ENCODE results near the gene SLC25A21. TPM values are rescaled to one million over a fixed set of nuclear protein-coding genes. Genes with fewer than 3 reads are reported as not detected.
"Not testable (repeated sequence)": the region's sequence is repeated elsewhere in the genome, so short reads cannot be mapped to it uniquely, and the experiment has no call there.

SLC25A21 gene
- total RNA-seq, 2 experiments from 2014 or later = not detected

- CTCF ChIA-PET = no interaction called here
- intact Hi-C loops (cut with micrococcal nuclease) = no loop called here
- DNase-seq (no peak), ATAC-seq (no peak)
- Mint-ChIP-seq H3K9me3 (peaks cover 2% of the 10 kb centered on the region), H3K4me3 (no peak overlapping the region), H3K27me3 (peaks cover 19% of the 10 kb centered on the region), H3K27ac (no peak overlapping the region), H3K36me3 (ENCODE audit: low read depth) (peaks cover 2% of the 10 kb centered on the region), H3K4me1 (ENCODE audit: low read depth) (no peaks in the 10 kb centered on the region)
- no peak for TF ChIP-seq CTCF (IDR thresholded peaks at IDR 0.05)
- POLR2A ChIA-PET = no interaction called here
Measured at GRCh38 chr14:37168721-37169120, 3.7 kb downstream of the SLC25A21 start.

- ChIA-PET CTCF (no interaction called here), POLR2A (no interaction called here)
- Mint-ChIP-seq H3K36me3 (ENCODE audit: low read depth) (peaks cover 2% of the 10 kb centered on the region), H3K9me3 (peaks cover 2% of the 10 kb centered on the region), H3K4me3 (no peak overlapping the region), H3K27ac (no peak overlapping the region), H3K27me3 (peaks cover 12% of the 10 kb centered on the region), H3K4me1 (ENCODE audit: low read depth) (no peaks in the 10 kb centered on the region)
- intact Hi-C loops (cut with micrococcal nuclease) = no loop called here
- DNase-seq = no peak
- ATAC-seq = no peak
- TF ChIP-seq CTCF (IDR thresholded peaks at IDR 0.05) = no peak
Measured at GRCh38 chr14:37167151-37168047, 5.0 kb downstream of the SLC25A21 start.

- peaks cover 2% of the 10 kb centered on the region for H3K9me3 Mint-ChIP-seq
Measured at GRCh38 chr14:37165794-37166193, 6.6 kb downstream of the SLC25A21 start.

GRCh38 chr14:37162307-37162706 is 10.1 kb downstream of the SLC25A21 start:
- POLR2A ChIA-PET; DNase-seq; H3K36me3 Mint-ChIP-seq (ENCODE audit: low read depth); ATAC-seq; H3K4me3 Mint-ChIP-seq; CTCF ChIA-PET; H3K9me3 Mint-ChIP-seq; H3K4me1 Mint-ChIP-seq (ENCODE audit: low read depth); intact Hi-C loops (cut with micrococcal nuclease); H3K27ac Mint-ChIP-seq; H3K27me3 Mint-ChIP-seq: not testable (repeated sequence)

More at GRCh38 chr14:37165794-37166193, 6.6 kb downstream of the SLC25A21 start:
- no peak overlapping the region for H3K27ac Mint-ChIP-seq
- H3K4me1 Mint-ChIP-seq (ENCODE audit: low read depth) = no peaks in the 10 kb centered on the region
- TF ChIP-seq CTCF (IDR thresholded peaks at IDR 0.05) = no peak
- peaks cover 3% of the 10 kb centered on the region for H3K27me3 Mint-ChIP-seq
- intact Hi-C loops (cut with micrococcal nuclease) = no loop called here
- no peak for DNase-seq
- no peak for ATAC-seq
- ChIA-PET POLR2A (no interaction called here), CTCF (no interaction called here)
- no peak overlapping the region for H3K4me3 Mint-ChIP-seq
- H3K36me3 Mint-ChIP-seq (ENCODE audit: low read depth) = peaks cover 2% of the 10 kb centered on the region

GRCh38 chr14:37157987-37158386 is 14.4 kb downstream of the SLC25A21 start:
- H3K27ac Mint-ChIP-seq = no peak overlapping the region
- H3K9me3 Mint-ChIP-seq = peaks cover 11% of the 10 kb centered on the region
- H3K4me3 Mint-ChIP-seq = no peak overlapping the region
- DNase-seq (no peak), ATAC-seq (no peak)
- H3K36me3 Mint-ChIP-seq (ENCODE audit: low read depth) = no peaks in the 10 kb centered on the region
- POLR2A ChIA-PET = no interaction called here
- CTCF ChIA-PET = no interaction called here
- H3K4me1 Mint-ChIP-seq (ENCODE audit: low read depth) = no peaks in the 10 kb centered on the region
- intact Hi-C loops (cut with micrococcal nuclease) = no loop called here
- no peaks in the 10 kb centered on the region for H3K27me3 Mint-ChIP-seq
- no peak for TF ChIP-seq CTCF (IDR thresholded peaks at IDR 0.05)

Data from activated CD8-positive, alpha-beta T cell treated with anti-CD3 and anti-CD28 coated beads for 36 hours (primary cell).